Activated CD4-positive, alpha-beta T cell treated with anti-CD3 and anti-CD28 coated beads, Interleukin-2, amount 50 U/mL, for 1 hour (primary cell): ENCODE measurements around the gene RNU6-1.

Source experiments
- DNase-seq: peaks from one replicate; pipeline ENCODE4 v3.0.0-alpha.2; 2020

The RNU6-1 gene

DNA sequence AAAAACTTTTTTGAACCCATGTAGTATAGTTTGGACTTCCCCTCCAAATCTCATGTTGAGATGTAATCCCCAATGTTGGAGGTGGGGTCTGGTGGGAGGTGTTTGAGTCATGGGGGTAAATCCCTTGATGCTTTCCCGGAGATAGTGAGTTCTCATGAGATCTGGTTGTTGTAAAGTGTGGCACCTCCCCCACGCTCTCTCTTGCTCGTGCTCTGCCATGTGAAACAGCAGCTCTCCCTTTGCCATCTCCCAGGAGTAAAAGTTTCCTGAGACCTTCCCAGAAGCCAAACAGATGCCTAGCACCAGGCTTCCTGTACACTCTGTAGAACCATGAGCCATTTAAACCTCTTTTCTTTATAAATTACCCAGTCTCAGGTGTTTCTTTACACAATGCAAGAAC lies 16.0 kb upstream of the RNU6-1 start:
- DNase-seq, result no peak

DNA sequence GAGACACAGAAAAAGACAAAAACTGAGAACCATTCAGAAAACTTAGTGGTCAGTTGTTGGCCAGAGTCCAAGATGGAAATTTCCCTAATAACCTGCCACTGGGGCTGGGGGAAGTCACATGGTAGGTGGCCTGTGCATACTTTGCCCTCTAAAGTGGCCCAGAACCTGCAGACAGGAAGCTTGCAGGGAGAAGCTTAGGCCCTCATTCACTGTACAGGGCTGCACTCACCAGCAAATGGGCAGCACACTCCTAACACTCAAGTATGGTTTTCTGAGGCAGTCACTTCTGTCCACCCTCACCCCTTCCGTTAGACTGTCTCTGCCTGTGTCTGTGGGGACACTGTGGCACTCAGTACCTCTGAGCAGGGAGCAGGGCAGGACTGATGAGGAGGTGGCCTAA lies 14.5 kb upstream of the RNU6-1 start:
- no peak for DNase-seq

DNA sequence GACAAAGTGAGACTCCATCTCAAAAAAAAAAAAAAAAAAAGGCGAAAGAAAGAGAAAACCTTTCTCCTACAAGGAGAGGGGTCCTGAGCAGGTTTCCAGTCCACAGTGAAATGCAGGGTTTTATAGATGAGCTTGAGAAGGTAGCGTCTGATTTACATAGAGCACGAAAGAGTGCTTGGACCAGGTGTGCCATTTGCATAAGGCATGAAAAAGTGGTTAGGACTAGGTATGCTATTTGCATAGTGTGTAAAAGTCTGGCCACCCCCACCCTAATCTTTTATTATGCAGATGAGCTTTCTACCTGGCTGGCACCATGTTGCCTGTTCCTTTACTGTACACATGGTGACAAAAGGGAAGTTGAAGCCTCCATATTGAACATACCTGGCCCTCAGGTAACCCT lies 13.6 kb upstream of the RNU6-1 start:
- no peak for DNase-seq

DNA sequence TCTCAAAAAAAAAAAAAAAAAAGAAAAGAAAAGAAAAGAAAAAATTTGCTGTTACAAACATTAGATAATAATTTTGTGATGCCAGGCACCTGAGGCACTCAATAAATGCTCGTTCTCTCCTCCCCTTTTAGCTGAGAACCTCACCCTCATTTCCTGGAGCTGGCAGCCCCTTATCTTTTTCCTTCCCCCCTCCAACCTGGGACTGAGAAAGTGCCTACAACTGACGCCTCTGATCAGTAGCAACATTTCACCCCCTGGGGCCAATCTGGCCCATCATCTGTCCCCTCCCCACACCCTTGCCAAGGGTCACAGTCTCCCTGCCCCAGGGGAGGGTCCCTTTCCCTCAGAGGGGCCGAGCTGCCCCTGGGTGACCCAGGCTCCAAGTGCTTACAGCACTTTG lies 12.6 kb upstream of the RNU6-1 start:
- no peak for DNase-seq

DNA sequence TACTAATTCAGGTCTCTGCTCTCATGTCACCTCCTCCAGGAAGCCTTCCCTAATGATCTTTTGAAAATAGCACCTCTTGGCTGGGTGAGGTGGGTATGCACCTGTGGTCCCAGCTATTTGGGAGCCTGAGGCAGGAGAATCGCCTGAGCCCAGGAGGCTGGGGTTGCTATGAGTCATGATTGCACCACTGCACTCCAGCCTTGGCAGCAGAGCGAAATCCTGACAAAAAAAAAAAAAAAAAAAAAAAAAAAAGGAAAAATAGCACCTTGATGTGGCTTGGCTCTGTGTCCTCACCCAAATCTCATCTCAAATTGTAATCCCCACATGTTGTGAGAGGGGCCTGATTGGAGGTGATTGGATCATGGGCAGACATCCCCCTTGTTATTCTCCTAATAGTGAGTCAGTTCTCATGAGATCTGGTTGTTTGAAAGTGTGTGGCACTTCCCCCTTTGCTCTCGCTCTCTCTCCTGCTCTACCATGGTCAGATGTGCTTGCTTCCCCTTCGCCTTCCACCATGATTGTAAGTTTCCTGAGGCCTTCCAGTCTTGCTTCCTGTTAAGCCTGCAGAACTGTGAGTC lies 11.2 kb upstream of the RNU6-1 start:
- DNase-seq, result no peak

DNA sequence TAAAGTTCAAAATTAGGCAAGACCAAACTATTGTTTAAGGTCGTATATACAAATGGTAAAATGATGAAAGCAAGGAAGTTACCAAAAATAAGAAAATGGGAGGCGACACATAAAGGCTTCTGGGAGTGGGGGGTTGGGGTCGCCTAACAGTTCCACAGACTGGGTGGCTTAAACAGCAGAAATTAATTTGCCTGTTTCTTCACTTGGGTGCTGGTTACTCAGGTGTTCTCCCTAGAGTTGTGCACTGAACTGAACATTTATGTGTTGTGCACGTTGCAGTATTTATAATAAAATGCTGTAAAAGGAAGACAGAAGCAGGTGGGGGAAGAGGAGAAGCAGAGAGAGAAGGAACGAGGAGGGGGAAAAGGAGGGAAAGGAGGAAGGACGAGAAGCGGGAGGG lies 10.5 kb upstream of the RNU6-1 start:
- DNase-seq, result no peak

DNA sequence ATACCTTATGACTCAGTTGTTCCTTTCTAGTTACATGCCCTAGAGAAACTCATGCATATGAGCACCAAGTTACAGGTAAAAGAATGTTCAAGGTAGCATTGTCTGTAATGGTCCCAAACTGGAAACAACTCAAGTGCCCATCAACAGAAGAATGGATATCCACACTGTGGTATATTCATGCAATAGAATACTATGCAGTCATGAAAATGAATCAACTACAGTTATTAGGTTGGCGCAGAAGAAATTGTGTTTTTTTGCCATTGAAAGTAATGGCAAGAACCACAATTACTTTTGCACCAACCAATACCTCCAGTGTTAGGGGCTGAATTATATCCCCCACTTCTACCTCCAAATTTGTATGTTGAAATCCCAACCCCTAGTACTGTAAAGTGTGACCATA lies 9.7 kb upstream of the RNU6-1 start:
- DNase-seq, result no peak

DNA sequence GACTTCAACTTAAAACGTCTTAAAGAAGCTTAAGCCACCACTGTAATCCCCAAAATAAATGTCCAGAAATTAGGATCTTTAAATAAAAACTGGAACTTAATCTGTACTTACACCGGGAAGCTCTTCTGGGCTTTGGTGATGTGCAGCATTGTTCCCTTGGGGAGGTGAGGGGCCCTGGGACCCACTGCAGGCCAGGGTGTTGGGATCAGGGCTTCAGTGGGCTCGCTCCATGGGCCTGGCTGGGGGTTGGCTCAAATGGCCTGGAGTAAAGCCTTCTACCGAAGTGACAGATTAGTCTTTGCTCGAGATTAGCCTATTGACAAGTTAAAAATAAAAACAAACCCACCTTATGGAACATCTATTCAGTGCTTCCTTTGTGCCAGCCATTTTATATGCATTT lies 6.1 kb upstream of the RNU6-1 start:
- DNase-seq, result no peak

DNA sequence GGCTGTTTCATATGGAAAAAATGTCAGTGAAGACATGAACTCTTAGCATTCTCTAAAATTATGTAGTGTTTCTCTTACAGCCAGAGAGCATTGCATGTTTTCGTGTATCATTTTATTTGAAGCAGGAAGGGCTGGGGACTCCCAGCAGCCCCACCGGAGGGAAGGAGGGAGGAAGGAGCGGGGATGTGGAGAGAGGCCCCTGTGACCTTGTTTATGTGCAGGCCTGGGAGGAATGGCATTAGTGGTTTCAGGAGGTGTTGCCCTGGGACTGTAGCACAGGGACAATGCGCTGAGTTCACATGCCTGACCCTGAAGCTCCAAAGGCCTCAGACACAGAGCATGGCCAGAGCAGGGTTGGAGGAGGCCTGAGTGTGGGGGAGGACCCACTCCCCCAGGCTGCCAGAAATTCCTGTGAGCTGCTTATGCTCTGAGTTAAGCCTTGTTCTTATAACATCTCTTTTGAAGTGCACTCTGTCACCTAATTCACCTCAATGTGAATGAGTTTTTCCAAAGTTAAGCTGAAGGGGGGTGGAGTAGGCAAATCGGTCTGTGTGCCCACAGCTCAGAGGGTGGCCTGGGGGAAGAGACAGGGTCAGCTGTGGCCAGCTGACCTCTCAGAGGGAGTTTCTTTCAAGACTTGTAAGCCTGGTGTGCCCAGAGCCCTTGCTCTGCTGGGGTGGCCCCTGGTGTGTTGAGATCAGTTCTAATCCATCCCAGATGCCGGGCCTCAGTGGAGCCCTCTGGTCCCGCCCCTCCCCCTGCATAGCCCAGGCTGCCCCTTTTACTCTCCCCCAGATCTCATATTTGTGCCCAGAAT lies 3.9 kb upstream of the RNU6-1 start:
- DNase-seq, result no peak

DNA sequence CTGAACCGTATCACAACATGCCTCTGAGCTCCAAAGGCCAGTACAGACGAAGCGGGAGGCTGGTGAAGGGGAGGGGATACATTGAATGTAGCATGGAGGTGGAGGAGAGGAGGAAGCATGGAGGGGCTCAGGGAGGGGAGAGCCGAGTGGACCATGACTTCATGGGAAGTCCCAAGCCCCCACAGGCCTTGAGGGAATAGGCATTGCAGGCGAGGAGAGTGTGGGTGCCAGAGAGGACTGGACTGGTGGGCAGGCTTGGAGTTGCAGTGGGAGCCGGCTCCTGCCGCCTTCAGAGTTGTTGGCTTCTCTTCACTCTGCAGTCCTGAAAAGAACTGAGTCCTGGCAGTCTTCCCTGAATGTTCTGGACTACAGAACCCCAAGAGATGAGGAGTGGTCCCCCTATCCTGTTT lies 3.3 kb upstream of the RNU6-1 start:
- DNase-seq, result no peak

DNA sequence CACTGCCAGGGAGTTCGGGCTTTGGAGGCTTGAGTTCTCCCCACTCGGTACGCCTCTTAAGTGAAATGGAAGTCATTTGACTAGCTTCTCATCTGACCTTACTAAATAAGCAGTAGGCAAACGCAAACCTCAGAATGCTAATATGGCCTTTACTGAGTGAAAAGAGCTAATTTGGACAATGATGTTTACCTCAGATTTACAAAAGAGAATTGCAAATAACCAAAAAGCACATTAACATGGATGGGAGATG lies 1.6 kb upstream of the RNU6-1 start:
- DNase-seq, result no peak

DNA sequence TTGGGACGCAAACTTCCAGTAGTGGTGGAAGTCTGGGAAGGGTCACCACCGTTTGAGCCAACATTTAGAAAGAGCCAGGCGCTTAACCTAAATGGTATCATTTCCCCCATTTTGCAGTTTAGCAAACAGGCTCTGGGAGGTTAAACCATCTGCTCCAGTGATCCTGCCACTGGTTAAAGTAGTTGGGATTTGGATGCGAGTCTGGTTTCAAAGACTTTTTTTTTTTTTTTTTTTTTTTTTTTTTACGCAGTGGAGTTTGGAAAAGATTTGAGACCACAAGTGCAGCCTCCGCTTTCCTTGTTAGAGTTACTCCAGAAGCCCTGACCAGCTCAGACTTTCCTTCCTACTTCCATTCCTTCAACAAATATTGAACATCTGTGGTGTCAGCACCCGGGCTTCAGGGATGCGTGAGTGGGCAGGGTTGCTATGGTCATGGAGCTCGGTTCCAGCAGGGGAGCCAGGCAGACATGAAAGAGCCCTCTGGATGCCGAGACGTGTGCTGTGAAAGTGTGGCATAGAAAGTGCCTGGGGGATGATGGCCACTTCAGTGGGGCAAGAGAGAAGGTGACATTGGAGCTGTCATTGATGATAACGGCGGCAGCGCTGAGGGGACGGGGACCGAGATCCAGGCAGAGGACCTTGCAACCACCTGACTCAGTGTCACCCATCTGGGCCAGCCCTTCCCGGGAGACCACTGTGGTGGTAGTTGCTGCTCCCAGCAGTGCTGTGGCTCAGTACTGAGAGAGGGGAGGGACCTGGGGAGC lies 1.1 kb upstream of the RNU6-1 start:
- no peak for DNase-seq

DNA sequence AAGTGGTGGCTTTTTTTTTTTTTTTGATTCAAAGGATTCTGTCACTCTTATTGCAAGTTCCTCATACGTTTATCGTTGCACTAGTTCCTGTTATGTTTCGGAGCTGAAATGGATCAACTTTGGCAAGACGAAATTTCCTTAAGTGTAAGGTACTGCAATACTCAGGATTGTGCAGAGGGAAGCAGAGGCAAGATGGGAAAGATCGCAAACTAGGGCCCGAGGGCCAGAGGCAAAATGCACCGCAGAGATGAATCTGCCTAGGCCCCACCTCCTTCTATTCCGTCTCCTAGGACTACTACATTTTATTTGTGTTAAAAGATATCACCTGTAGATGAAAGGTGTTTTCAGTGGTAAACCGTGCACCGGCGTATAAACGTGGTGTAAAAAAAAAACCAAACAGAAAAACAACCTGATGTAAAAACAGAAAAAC lies 331 bp downstream of the RNU6-1 start:
- no peak for DNase-seq

DNA sequence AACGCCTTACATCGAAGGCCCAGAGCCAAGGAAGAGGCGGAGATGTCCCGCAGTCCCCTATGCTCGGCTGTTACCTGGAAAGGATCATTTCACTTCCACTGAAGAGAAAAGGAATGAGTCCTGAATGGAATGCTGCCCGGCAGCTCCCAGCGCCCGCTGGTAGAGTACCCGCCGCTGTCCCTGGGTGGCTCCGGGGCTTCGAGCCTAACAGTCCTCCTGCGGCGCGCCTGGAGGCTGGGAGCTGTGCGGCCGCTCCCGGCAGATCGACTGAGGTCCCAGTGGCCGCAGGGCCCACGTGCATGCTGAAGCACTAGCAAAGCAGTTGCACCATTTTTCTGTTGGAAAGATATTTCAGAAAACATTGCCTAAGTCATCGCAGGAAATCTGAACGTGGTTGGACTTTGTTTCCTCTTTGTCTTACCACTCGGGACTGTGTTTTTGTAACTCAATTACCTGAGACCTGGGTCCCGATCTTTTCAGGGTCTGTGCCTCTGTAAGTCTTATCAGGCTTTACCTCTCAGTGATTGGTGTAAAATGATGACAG lies 984 bp downstream of the RNU6-1 start:
- DNase-seq, result no peak

DNA sequence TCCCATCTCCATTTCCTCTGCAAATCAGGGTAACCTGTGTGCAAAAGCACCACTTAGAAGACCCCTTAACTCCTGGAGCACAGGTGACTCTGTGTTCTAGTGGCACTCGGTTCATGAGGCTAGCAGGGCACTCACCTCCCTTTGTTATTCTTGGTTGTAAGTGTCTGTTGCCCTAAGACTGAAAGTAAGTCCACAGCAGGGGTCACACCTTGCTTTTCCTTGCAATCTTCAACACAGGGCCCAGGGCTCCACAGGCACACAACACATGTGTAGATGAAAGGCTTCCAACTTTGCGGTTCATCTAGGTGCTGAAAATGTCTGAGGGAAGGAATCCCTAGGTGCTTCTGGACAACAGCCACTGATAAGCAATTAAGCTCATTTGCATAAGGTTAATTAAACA lies 2.9 kb downstream of the RNU6-1 start:
- DNase-seq, result no peak

DNA sequence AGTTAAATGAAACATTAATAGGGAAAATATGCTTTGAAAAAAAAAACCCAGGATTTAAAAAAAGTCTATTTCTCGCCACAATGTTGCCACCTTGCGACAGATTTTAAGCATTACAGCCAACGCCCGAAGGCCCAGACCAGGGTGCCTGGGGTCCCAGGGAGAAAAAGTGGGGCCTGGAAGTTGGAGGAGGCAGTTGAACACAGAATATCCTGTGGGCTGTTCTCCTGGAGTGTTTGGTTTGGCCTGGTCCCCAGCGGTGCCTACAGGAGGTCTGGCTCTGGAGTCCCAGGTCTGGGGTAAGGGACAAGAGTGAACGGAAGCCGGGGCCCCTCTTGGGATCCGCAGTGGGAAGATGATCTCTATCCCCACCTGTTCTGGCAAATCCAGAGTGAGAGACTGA lies 3.4 kb downstream of the RNU6-1 start:
- DNase-seq, result peak; percentile 55

DNA sequence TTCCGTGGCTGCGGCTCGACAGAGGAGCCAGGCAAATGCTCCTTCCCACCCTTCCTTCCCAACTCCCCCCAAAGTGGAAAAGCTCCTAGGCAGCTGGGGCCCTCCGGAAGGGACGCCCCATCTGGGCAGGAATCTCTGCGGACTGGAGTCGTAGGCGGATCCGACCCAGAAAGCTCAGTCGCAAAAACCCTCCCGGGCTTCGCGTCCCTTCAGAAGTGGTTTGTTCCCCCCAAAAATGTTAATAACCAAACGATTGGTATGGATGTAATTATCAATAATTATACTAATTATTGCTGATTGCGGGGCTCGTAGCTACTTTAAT lies 3.8 kb downstream of the RNU6-1 start:
- DNase-seq, result no peak

DNA sequence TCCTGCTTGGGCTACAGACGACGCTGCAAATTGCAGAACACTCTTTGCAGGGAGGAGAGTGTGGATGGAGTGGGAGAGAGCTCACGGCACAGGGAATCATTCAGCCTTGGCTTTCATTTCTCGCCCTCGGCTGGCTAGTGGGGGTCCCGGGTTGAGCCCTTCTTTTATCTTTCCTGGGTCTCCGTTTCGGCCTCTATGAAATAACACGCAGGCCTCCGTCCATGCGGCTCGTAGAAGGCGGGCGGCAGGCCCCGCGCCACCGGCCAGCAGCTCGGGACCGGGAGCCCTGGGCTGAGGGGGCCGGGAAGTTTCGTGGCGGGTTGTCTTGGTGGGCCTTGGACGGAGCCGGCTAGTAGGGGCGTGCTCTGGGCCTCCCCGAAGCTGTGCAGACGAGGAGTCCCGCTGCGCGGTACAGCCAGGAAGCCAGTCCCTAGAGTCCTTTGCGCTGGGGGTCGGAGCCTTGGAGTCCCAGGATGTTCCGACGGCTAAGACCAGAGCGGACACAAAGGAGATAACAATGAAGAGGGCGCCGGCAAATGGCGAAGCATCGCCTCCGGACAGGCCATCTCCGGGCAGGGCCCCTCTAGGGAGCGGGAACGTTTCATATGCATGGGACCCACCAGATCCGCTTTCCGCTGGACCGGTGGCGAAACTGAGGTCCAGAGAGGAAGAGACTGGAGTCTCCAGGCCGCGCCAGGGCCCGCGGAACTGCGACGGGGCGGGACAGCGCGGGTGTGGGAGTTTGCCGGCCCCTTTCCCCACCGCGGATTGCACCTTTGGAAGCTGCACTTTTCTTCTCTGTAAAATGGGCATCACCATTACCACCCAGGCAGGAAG lies 4.3 kb downstream of the RNU6-1 start:
- DNase-seq, result no peak

DNA sequence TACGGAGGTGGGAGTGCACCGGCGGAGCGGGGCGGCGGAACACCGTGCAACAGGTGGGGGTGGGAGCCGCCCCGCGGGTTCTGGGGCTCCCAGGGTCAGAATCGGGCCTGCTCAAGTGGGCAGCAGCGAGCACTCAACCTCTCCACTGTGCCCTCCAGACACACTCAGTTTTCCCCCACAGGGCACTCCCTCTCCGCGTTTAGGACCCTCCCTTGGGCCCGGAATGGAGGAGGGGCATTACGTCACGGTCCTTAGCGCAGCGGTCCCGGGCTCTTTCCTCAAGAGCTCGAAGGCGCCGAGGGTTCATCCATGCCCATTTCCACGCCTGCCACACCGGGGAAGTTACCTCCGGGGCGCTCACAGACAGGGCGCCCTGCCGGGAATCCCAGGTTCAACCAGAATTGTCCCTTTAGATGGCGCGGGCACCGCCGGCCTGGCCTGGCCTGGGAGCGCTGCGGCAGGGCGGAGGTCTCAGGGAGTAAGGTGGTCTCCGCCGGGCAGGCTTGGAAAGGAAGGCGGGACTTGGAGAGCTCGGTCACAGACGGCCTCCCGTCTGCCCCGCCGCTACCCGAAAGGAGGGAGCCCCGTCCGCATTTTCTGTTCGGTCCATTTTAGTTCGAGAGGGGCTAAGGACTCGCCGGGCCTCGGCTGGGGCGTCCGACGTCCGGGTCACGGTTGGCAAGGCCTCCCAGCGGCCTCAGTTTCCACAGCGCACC lies 5.1 kb downstream of the RNU6-1 start:
- no peak for DNase-seq

DNA sequence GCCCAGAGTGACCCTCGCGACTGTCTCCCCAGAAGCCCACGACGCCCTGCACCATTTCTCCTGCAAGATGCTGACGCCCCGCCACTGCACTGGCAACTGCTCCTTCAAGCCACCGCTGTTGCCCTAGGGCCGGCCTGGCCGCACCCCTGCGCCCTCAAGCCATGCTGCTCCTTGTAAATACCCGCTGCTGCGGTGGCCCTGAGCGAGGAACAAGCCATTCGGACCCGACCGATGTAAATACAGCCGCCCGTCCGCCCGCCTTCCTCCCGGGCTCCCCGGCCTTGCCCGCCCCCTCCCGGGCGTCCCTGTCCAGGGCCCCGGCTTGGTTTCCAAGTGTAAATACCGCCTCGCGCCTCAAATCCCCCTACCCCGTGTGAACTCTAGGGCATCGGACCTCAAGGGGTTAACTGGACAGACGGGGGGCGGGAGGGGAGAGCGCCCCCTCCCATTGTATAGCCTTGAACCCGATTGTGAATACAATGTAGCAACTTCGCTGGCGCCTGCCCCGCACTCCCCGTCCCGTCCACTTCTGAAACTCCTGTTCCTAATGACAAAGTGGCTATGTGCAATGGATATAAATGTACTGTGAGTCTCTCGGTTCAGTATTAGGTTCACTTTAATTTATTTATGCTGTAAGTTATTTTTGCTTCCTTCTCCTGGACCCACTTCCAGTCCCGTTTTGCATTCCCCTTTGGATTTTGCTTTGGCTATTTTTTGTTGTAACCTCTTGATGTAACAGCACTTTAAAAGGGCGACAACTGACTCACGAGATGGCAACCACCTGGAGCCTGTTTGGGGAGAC lies 5.9 kb downstream of the RNU6-1 start:
- no peak for DNase-seq

DNA sequence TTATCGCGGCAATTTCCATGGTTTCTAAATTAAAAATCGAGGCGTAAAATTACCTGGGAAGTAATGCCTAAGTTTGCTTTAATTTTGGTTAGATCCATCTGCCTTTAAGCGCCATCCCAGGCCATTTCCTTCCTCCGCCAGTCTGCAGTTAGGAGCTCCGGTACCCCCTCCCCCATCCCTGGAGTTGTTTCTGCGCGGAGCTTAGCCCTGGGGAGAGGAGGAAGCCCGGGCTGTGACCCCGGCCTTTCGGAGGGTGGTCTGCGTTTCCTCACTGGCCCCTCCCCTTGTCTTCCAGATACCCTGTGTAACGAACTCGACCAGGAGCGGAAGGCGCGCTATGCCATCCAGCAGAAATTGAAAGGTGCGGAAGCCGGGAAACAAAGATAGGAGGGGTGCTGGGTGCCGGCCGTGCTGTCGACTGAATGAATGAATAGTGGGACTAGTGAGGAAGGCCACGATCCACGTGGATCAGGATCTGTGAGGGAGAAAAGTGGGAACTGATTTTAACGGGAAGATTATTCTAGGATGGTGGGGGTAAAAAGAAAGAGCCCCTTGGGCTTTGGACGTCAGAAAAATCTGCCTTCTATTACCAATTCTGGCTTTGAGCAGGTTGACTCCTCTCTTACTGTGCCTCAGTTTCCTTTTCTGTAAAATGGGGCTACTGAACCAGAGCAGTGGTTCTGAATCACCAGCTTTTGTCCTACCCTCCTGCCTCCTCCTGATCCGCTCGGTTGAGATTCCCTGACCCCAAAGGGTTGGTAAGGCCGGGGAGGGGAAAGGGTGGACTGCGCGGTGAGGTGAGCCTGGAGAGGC lies 6.7 kb downstream of the RNU6-1 start:
- DNase-seq, result no peak
